HG02759 (cell line): ENCODE results near the gene NOP53.
"Not testable (repeated sequence)": the region's sequence is repeated elsewhere in the genome, so short reads cannot be mapped to it uniquely, and the experiment has no call there.

Source experiments
- ATAC-seq: cut with Tn5 transposase; IDR thresholded peaks from one replicate; pipeline ENCODE4 v1.9.1; 2021; ENCODE audit warnings: mild to moderate bottlenecking, moderate library complexity; ENCODE audit not compliant: unreplicated experiment

NOP53 gene

GRCh38 chr19:47752440-47753211, 7.3 kb downstream of the NOP53 start:
- ATAC-seq: no peak

GRCh38 chr19:47754206-47755064, 9.1 kb downstream of the NOP53 start:
- no peak for ATAC-seq

DNA sequence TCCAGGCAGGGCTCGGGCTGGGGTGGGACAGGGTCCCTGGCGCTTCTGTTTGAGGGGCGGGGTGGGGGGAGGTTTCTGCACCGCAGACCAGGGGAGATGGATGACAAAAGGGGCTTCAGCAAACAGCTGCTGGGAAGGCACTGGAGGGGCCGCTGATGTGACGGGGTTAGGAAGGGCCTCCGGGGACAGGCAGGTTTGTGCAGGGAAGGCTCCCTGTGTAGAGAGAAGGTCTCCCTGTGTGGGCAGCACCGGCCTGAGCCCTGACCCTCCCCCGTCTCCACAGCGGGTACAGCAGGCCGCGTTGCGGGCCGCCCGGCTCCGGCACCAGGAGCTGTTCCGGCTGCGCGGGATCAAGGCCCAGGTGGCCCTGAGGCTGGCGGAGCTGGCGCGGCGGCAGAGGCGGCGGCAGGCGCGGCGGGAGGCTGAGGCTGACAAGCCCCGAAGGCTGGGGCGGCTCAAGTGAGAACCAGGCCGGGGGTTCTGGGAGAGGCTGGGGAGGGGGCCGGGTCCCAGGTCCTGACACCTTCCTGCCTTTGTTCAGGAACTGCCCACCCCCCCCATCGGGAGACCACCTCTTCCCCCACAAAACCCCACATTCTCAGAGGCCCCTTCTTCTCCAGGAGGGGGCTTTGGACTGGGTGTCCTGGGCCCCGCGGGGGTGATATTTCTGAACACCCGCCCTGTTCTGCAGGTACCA, 9.9 kb downstream of the NOP53 start:
- no peak for ATAC-seq

GRCh38 chr19:47755762-47756626, 10.6 kb downstream of the NOP53 start:
- no peak for ATAC-seq

DNA sequence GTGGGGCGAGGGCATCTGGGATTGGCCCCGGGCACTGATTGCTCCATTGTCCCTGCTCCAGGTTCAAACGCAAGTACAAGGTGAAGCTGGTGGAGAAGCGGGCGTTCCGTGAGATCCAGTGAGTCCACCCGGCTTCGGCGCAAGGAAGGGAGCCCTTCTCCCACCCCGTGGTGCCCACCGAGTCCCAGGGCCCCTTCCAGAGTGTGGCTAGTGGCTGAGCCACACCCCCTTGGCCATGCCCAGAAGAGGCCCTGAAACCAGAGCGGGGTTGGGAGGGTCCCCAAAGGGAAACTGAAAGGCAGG, 11.2 kb downstream of the NOP53 start:
- no peak for ATAC-seq

GRCh38 chr19:47756953-47757608, 11.7 kb downstream of the NOP53 start:
- no peak for ATAC-seq

DNA sequence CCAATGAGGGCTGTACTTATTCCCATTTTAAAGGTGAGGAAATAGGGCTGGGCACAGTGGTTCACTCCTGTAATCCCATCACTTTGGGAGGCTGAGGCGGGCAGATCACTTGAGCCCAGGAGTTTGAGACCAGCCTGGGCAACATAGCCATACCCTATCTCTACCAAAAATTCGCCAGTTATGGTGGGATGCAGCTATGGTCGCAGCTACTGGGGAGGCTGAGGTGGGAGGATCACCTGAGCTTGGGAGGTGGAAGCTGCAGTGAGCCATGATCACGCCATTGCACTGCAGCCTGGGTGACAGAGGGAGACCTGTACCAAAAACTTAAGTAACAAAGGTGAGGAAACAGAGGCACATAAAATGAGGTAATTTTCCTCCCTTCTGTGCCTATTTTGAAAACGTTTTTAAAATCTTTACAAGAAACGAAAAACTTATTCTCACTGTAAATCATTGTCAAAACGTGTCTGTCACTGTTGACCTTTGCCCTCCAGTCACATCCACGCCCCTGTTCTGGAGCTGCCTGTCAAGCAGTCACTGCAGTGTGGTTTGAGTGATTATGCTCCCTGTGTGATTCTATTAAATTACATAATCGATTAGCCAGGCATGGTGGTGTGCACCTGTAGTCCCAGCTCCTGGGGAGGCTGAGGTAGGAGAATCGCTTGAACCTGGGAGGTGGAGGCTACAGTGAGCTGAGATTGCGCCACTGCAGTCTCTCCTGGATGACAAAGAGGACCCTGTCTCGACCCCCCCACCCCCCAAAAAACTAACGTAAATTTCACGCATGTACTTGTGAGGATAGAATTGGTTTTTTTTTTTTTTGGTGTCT, 12.5 kb downstream of the NOP53 start:
- no peak for ATAC-seq

DNA sequence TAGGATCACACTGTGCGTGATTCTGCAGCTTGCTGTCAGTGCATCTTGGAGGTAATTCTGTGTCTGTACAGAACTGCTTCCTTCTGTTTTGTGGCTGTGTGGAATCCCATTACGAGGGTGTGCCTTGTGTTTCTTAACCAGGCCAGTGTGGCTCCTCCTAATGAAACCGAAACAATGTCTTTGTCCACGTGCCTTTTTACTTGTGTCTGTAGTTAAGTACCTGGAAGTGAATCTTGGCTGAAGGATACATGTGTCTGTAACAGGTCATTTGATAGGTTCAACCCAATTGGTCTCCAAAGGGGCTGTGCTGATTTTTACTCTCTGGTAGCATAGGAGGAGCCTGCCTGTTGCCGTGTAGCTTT, 13.1 kb downstream of the NOP53 start:
- no peak for ATAC-seq

- ATAC-seq: no peak
These were observed 15.3 kb downstream of the NOP53 start for GRCh38 chr19:47760632-47760999.

GRCh38 chr19:47761566-47761965, 16.2 kb downstream of the NOP53 start:
- no peak for ATAC-seq

GRCh38 chr19:47762151-47762550, 16.8 kb downstream of the NOP53 start:
- ATAC-seq: no peak

GRCh38 chr19:47762615-47763308, 17.4 kb downstream of the NOP53 start:
- ATAC-seq: no peak

DNA sequence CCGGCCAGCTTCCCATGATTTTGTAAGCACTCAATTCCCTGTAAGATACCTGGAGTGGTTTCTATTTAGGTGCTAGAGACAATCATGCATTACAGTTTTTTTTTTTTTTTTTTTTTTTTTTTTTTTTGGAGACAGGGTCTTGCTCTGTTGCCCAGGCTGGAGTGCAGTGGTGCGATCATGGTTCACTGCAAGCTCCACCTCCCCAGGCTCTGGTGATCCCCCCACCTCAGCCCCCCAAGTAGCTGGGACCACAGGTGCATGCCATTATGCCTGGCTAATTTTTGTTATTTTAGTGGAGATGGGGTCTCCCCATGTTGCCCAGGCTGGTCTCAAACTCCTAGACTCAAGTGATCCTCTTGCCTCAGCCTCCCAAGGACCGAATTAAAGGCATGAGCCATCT, 19.4 kb downstream of the NOP53 start:
- ATAC-seq: not testable (repeated sequence)

DNA sequence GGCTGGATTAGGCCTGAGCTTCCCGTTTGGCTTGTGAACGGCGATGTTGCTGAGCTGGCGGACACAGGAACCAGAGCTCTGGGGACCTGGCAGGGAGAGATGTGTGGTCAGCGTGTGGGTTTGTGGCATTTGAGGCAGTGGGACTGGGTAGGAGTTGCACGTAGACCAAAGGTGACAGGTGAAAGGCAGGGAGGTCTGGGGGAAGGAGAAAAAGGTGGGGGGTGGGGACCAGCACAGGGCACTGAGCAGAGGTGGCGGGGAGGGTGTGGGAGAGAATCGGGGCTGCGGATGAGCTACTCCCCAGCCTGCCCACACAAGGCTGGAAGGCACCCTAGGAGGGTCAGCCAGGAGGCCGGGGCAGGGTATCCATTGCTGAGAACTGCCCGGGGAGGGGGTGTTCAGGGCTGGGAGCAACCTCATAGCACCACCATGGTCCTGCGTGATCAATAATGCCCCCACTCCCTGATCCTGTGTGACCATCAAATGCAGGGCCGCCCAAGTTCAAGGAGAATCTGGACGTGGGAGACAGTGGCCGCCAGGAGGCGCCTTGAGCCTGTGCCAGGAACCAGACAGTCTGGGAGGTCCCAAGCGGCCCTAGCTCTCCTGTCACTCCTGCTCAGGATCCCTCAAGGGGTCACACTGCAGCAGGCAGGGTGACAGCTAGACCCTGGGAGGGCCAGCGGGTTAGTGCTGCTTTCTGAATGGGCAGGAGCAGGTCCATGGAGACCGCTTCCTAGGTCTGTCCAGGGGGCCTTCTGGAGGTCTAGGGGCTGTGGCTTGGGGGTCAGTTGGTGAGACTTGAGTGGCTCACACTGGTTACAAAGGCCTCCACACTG, 20.4 kb downstream of the NOP53 start:
- ATAC-seq: no peak

DNA sequence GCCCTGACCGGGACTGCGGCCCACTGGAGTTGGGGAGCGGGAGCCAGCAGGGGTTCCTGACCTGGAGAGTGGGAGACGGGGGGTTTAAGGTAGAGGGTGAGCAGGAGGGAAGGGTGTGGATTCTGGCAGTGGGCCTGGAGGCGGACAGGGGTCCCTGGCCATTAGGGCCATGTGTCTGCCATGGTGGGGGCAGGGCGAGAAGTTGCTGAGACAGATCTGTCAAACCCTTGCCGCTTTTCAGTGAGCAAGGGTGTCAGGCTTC, 20.9 kb downstream of the NOP53 start:
- ATAC-seq: no peak

GRCh38 chr19:47766670-47767069, 21.3 kb downstream of the NOP53 start:
- no peak for ATAC-seq

- ATAC-seq: no peak
These were observed 22.0 kb downstream of the NOP53 start for GRCh38 chr19:47767349-47767748.

- ATAC-seq: no peak
These were observed 23.3 kb downstream of the NOP53 start for GRCh38 chr19:47768604-47769003.
